C4-2B (cell line): ENCODE data around the gene ACCSL.

Experiments used
- H3K27ac ChIP-seq: fragments of 450-650 bp; 2 replicates; pipeline ENCODE4 v1.5.1; 2017
- CTCF ChIP-seq: fragments of 450-650 bp; conservative IDR thresholded peaks from 2 replicates; pipeline ENCODE4 v1.5.1; 2017; ENCODE audit warnings: mild to moderate bottlenecking
- ZFX ChIP-seq: fragments of 450-650 bp; IDR thresholded peaks from 2 replicates; pipeline ENCODE4 v1.6.1; 2017

The ACCSL gene

GRCh38 chr11:44047931-44048431 lies at the start of gene ACCSL:
ACCSL (plus strand) TSS chr11:44047981; CDS start chr11:44048037, 56 bp downstream.
- H3K27ac ChIP-seq: no peak within 1 kb of the TSS
- TF ChIP-seq CTCF: no peak

GRCh38 chr11:43998308-43998707 lies 49.5 kb upstream of the ACCSL start:
- no peak overlapping the region for H3K27ac ChIP-seq
- TF ChIP-seq CTCF: no peak
- no peak for TF ChIP-seq ZFX

- no peak for TF ChIP-seq ZFX
- no peak for TF ChIP-seq CTCF
- H3K27ac ChIP-seq: no peak overlapping the region
Measured at GRCh38 chr11:44000731-44001130, 47.0 kb upstream of the ACCSL start.

- H3K27ac ChIP-seq: no peak overlapping the region
- TF ChIP-seq CTCF (no peak), ZFX (no peak)
Measured at GRCh38 chr11:44002191-44003093, 45.3 kb upstream of the ACCSL start.

GRCh38 chr11:44003736-44004451 lies 43.9 kb upstream of the ACCSL start:
- H3K27ac ChIP-seq: no peak overlapping the region
- no peak for TF ChIP-seq CTCF
- TF ChIP-seq ZFX: no peak

GRCh38 chr11:44004452-44005062 lies 43.2 kb upstream of the ACCSL start:
- TF ChIP-seq CTCF: no peak
- TF ChIP-seq ZFX: no peak
- H3K27ac ChIP-seq: no peak overlapping the region
